CD4-positive, alpha-beta T cell treated with Interleukin-1 beta for 1 hour (primary cell): ENCODE data around the gene GXYLT2.
A peak's percentile ranks its signal among the peaks of the same experiment; 100 is the strongest.

Experiments used
- DNase-seq, 2 donors: peaks; one replicate each; pipeline ENCODE4 v3.0.0-alpha.2; 2020 to 2022

GXYLT2 gene

GRCh38 chr3:72887705-72888545, at the start of gene GXYLT2:
GXYLT2 (plus strand) TSS chr3:72888046; CDS start chr3:72888234, 188 bp downstream.
- no peak for DNase-seq

GRCh38 chr3:72839057-72839456, 48.8 kb upstream of the GXYLT2 start:
- no peak for DNase-seq

DNA sequence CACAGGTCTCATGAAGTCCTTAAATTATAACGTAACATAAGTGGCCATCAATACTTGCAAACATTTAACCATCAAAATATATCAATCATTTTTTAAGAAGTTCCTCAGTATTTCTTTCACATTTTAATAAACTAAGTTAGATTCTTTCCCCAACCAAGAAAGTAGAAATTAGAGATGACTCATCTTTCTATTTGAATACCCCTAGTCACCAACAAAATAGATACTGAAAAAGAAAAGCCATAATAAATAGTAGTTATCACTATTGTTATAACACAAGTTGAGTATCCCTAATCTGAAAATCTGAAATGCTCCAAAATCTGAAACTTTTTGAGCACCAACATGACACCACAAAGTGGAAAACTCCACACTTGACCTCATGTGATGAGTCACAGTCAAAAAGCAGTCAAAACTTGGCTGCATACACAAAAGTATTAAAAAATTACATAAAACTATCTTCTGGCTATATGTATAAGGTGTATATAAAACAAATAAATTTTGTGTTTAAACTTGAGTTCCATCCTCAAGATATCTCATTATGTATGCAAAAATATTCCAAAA, 43.3 kb upstream of the GXYLT2 start:
- no peak for DNase-seq

- DNase-seq = no peak
These were observed 41.7 kb upstream of the GXYLT2 start for GRCh38 chr3:72846166-72846565.

DNA sequence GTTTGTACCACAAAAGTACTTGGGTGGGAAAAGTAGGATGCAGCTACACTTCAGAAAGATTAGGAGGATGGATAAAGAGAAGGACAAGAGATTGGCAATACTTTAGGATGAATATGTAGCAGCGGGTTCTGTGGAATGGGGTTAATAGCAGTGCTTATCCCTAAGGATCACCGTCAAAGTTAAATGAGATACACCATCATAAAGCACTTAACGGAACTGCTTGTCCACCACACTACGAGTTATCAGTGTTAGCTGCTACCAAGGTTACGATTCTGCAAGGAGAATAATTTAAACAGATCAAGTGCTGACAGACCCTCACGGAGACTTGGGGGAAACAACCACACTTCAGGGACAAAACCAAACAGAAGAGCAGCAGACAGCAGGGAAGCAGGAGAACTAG, 40.6 kb upstream of the GXYLT2 start:
- DNase-seq = no peak

- peak; percentile 92 to 93 for DNase-seq
These were observed 39.8 kb upstream of the GXYLT2 start, which contains the start of gene SHQ1 for GRCh38 chr3:72847751-72848702. SHQ1 (minus strand) TSS chr3:72848445; CDS start chr3:72848340, 105 bp downstream.

- DNase-seq = peak; percentile 11 to 33
These were observed 39.2 kb upstream of the GXYLT2 start for GRCh38 chr3:72848703-72849081.

GRCh38 chr3:72855001-72855400, 32.8 kb upstream of the GXYLT2 start:
- DNase-seq = no peak

GRCh38 chr3:72860053-72860452, 27.8 kb upstream of the GXYLT2 start:
- DNase-seq = no peak

DNA sequence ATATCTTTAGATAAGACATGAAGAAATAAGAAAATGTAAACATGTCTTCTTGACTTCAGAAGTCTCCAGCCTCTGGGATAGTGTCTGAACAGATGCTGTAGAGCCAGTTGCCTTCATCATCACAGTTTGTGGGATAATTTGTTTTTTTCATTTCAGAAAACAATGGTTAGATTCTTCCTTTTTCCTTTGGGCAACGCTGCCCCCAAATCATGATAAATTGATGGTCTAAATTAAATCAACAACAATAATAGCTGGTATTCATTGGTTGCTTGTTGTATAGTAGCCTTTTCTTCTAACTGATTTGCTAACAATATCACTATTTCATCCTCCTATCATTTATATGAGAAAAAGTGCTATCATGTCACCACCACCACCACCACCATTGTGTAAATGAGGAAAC, 27.0 kb upstream of the GXYLT2 start:
- DNase-seq = no peak

- no peak for DNase-seq
These were observed 25.3 kb upstream of the GXYLT2 start for GRCh38 chr3:72862314-72863090.

DNA sequence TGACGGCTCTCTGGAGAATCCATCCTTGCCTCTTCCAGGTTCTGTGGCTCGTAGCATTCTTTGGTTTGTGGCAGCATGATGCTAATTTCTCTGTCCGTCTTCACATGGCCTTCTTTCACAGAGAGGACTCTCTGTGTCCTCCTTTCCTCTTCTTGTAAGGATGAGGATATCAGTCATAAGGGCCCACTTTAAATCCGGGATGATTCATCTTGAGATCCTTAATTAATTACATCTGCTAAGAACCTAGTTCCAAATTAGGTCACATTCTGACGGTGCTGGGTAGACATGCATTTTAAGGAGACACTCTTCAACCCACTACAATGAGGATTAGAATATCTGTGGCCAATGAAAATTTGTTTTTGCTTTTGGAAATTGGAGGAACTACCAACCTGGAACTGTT, 15.7 kb upstream of the GXYLT2 start:
- no peak for DNase-seq

DNA sequence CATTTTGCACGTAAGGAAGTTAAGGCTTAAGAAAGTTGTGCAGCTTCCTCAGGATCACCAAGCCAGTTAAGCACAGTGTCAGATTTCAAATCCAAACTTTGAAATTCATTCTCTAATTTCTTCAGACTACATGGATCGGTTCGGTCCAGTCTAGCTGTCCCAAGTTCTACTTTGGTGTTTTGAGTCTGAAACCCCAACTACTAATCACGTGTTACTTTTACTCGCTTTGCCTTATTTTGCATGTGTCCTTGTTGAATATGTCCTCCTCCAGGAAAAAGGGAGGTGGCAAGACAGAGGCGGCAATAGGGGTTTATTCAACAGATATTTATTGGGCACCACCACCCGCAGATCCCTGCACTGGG, 522 bp upstream of the GXYLT2 start:
- no peak for DNase-seq

DNA sequence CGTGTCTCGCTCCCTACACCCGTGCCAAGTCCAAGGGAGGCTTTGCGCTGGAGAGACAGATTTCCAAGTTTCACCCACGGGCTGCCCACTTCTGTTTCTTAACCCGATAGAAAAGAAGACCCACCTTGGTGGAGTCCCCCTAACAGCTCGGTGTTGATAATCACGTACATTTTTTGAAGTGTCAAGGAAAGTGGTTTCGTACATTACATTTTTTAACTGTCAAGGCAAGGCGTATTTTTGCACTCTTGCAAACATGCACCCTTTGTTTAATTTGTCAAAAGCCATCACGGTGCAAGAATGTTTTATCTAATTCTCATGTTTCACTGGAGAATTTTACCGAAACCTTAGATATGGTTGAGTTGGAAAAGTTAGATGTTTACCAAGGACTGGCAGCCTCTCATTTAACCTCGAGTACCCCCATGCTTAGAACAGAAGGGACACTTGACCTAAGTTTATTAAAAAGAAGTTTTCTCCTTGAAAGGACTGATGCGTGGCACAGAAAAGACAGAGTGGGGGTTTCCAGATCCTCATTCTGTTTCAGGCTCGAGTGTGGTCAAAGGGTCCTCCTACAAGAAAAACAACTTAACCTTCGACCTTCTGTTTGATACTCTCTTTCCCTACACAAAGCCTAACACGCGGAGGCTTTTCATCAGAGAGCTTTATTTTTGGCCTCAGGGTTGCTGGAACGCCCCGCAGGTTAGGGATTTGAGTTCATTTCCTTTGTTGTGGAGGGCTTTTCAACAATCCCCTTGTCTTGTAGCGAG, 882 bp downstream of the GXYLT2 start:
- no peak for DNase-seq

GRCh38 chr3:72889310-72890165, 1.7 kb downstream of the GXYLT2 start:
- DNase-seq = no peak

GRCh38 chr3:72890166-72890925, 2.5 kb downstream of the GXYLT2 start:
- no peak for DNase-seq

DNA sequence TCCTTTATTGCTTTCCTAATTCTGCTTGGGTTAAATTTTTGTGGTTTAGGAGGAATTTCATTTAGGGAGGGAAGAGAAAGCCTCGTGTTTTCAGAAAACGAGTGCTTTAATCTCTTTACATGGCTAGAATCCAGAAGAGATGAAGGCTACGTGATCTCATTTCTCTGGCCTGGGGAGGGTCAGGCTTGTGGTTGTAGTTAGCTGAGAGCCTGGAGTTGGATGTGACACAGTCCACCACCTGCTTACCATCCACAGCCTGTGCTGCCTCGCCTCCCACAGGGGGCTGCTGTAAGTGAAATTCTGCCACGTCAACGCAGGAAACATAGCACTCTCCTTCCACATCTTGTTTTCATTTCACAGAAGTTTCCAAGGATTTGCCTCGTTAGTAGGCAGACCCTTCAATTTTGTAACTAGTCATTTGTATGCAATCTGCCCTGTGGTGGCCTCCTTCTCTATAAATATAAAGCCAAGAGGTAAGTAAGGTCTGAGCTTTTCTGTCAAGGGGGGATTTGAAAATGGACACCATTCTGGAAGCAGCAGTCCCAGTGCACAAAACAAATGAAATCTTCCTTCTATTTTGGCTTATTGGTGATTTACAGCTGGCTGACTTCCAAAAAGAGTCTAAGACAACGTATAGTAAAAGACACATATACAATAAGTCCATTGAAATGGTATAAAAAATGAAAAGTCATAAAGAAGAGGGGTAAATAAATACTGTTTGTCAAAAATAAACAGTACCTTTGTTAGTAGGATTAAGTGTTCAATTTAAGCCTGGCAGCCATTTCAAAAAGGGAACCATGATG, 3.4 kb downstream of the GXYLT2 start:
- DNase-seq = no peak

GRCh38 chr3:72892081-72892775, 4.4 kb downstream of the GXYLT2 start:
- DNase-seq = no peak

DNA sequence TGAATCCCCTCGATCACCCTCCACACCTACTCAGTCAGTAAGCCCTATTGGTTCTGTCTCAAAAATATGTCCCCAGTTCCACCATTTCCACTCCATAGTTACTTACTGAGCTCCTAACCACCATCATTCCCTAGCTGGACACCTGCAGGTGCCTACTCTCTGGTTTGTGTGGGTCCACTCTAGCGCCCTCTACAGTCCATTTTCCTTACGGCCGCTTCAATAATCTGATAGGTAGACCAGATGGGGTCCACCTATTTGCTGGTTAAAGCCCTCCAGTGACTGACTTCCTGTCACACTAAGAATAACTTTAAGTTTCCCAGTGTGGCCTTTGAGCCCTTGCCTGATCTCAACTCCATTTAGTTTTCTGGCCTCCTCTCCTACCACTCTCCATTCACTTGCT, 5.0 kb downstream of the GXYLT2 start:
- DNase-seq = no peak
